Heart left ventricle (tissue), 16 donors: ENCODE results near the gene ZCCHC2. TPM values are rescaled to one million over a fixed set of nuclear protein-coding genes. Genes with fewer than 3 reads are reported as not detected.

Source experiments
- ATAC-seq, 4 donors: fragments of 200-7000 bp; cut with Tn5 transposase; one replicate each; pipeline ENCODE4 v1.9.1; 2020 to 2022; ENCODE audit warnings: moderate library complexity in 4 of 4, mild to moderate bottlenecking in 3 of 4, moderate number of reproducible peaks in 1 of 4
- DNase-seq, 5 donors: peaks; one replicate each; pipeline ENCODE4 v3.0.0-alpha.2; 2020
- H3K27ac ChIP-seq, 12 donors: fragments of 200-600 bp; sonication (generic) in 4 of 12; one replicate each; pipeline versions ENCODE4 v1.5.0 to v1.8.0; 2016 to 2022; ENCODE audit warnings: mild to moderate bottlenecking in 2 of 12
- H3K27me3 ChIP-seq, 9 donors: fragments of 200-600 bp; sonication (generic) in 2 of 9; one replicate each; pipeline versions ENCODE4 v1.5.1 to v1.8.0; 2016 to 2022; ENCODE audit warnings: mild to moderate bottlenecking in 3 of 9
- H3K36me3 ChIP-seq, 9 donors: fragments of 200-600 bp; sonication (generic) in 2 of 9; one replicate each; pipeline versions ENCODE4 v1.5.0 to v1.8.0; 2018 to 2022; ENCODE audit warnings: mild to moderate bottlenecking in 2 of 9
- H3K4me1 ChIP-seq, 12 donors: fragments of 200-600 bp; sonication (generic) in 4 of 12; one replicate each; pipeline versions ENCODE4 v1.5.0 to v1.8.0; 2016 to 2022; ENCODE audit warnings: mild to moderate bottlenecking in 3 of 12
- H3K4me3 ChIP-seq, 12 donors: fragments of 200-600 bp; sonication (generic) in 4 of 12; one replicate each; pipeline versions ENCODE4 v1.5.0 to v1.8.0; 2017 to 2022; ENCODE audit warnings: mild to moderate bottlenecking in 9 of 12, moderate library complexity in 4 of 12
- H3K9me3 ChIP-seq, 12 donors: fragments of 200-600 bp; sonication (generic) in 4 of 12; one replicate each; pipeline versions ENCODE4 v1.5.0 to v1.8.0; 2016 to 2022; ENCODE audit warnings: mild to moderate bottlenecking in 1 of 12
- CTCF ChIP-seq, 12 donors: fragments of 200-600 bp; sonication (generic) in 4 of 12; IDR thresholded peaks; one replicate each; pipeline versions ENCODE4 v1.5.0 to v1.8.0; 2018 to 2022; ENCODE audit warnings: antibody characterized with exemption in 12 of 12, mild to moderate bottlenecking in 5 of 12
- POLR2A ChIP-seq, 2 donors: fragments of 450-650 bp; IDR thresholded peaks; one replicate each; pipeline ENCODE4 v1.6.1; 2017; ENCODE audit warnings: antibody characterized with exemption in 2 of 2, mild to moderate bottlenecking in 2 of 2, moderate library complexity in 2 of 2
- WGBS, 4 donors: extraction: QIAGEN DNeasy Blood & Tissue Kit in 2 of 4; methylation state at CpG; one replicate each; pipeline versions ENCODE4 v1.1.5 to v1.1.7; 2013 to 2018; 5-methylcytosine and 5-hydroxymethylcytosine counted together
- intact Hi-C, 10 donors: fragments of 100-400 bp; cut with DNase I; formaldehyde crosslinking; loops; one replicate each; pipeline versions ENCODE4 v1.11.1 to v1.14.2; 2022
- polyA plus RNA-seq, 2 donors: library from polyadenylated mRNA; stranded (reverse); fragments of 200-250 nt; gene quantifications; one replicate each; pipeline ENCODE4 v1.2.3, GENCODE V29; 2013
- total RNA-seq, 9 donors: library from RNA; depleted of rRNA in 2 of 9; stranded (reverse); fragments of >200 nt in 2 of 9; fragmentation: NEBNext Ultra II Directional in 3 of 9; extraction: Animal tissue kit (Norgen Biotek cat#: 25700) in 3 of 9; gene quantifications; one replicate each; pipeline versions ENCODE4 v1.1.0 to v1.2.4, GENCODE V29; 2016 to 2023
- donor health status: ischemic (EF 13 %, LVEDD 7.1; RV severe dilation, severe dysfunction).
- donor health status: healthy with polysubstance abuse.
- donor health status: DM: no; HTN: yes; CAD: no.
- donor health status: DM: no; HTN: no; CAD: no.
- donor health status: ischemic (EF 25% LVEDD 6.9; RV normal size, moderate dysfunction).
- donor health status: ischemic (EF 25% LVEDD 5.7; RV mildly dilated, moderate dysfunction).
- donor health status: healthy.
- donor health status: DM: yes; HTN: yes; CAD: no.
- donor health status: ischemic (EF 35%, LVEDD 5.7; RV mildly dilated, moderate dysfunction).
- donor health status: nonischemic (EF 11% LVEDD 7.7; RV severe dilation, severe dysfunction).
- donor health status: DM: yes; HTN: yes; CAD: no.
- donor health status: PGD.
- donor health status: ischemic (EF 29% LVEDD 5.4; RV normal size, mild dysfunction).
- donor health status: nonischemic (EF 23%, LVEDD 6.1; RV moderate dilation, normal function).

Gene ZCCHC2
- total and polyA plus RNA-seq, 11 donors: 5.6 to 27.5 (median 18.6) TPM

- Histone ChIP-seq H3K27me3 (peaks cover 0 to 4% (median 0%) of the 10 kb centered on the region in 9 donors), H3K4me1 (peaks cover 2 to 29% (median 19%) of the 10 kb centered on the region in 12 donors), H3K4me3 (no peak overlapping the region), H3K36me3 (no peaks in the 10 kb centered on the region), H3K27ac (no peak overlapping the region), H3K9me3 (peaks cover 0 to 2% (median 0%) of the 10 kb centered on the region in 12 donors)
- intact Hi-C loops: no loop called here
- TF ChIP-seq CTCF (IDR thresholded peaks at IDR 0.05) (no peak), POLR2A (IDR thresholded peaks at IDR 0.05) (no peak)
- ATAC-seq: no peak
- no peak for DNase-seq
- 95 to 98% (median 96%) methylated on average over 9 of the region's 9 CpGs for WGBS, 4 donors
Measured at GRCh38 chr18:62607708-62608428, 85.0 kb downstream of the ZCCHC2 start.

- Histone ChIP-seq H3K4me1 (peaks cover 2 to 29% (median 19%) of the 10 kb centered on the region in 12 donors), H3K9me3 (peaks cover 0 to 2% (median 0%) of the 10 kb centered on the region in 12 donors), H3K36me3 (no peaks in the 10 kb centered on the region), H3K4me3 (no peak overlapping the region), H3K27ac (peak overlapping the region in 3 of 12 donors; percentile 30 to 83 (median 76)), H3K27me3 (peaks cover 0 to 4% (median 0%) of the 10 kb centered on the region in 9 donors)
- 84 to 93% (median 85%) methylated on average over 2 of the region's 2 CpGs for WGBS, 4 donors
- intact Hi-C loops: loop anchor here in 1 of 10 donors (5.0 to 10.0 kb wide), 2 partner anchors 63 to 95 kb away; no protein-coding TSS in a partner anchor
- TF ChIP-seq CTCF (IDR thresholded peaks at IDR 0.05) (no peak), POLR2A (IDR thresholded peaks at IDR 0.05) (no peak)
- ATAC-seq (no peak), DNase-seq (no peak)
Measured at GRCh38 chr18:62609764-62610163, 86.9 kb downstream of the ZCCHC2 start.

GRCh38 chr18:62610351-62610700 lies 87.5 kb downstream of the ZCCHC2 start:
- TF ChIP-seq POLR2A (IDR thresholded peaks at IDR 0.05): no peak
- no peak for TF ChIP-seq CTCF (IDR thresholded peaks at IDR 0.05)
- 39 to 61% (median 53%) methylated on average over 3 of the region's 3 CpGs for WGBS, 4 donors
- peak overlapping the region in 7 of 12 donors; percentile 34 to 56 (median 49) for H3K4me3 ChIP-seq
- H3K36me3 ChIP-seq: no peaks in the 10 kb centered on the region
- DNase-seq (no peak), ATAC-seq (no peak)
- H3K27me3 ChIP-seq: peaks cover 0 to 4% (median 0%) of the 10 kb centered on the region in 9 donors
- peak overlapping the region in 5 of 12 donors; percentile 66 to 84 (median 76) for H3K27ac ChIP-seq
- intact Hi-C loops: loop anchor here in 1 of 10 donors (5.0 to 10.0 kb wide), 2 partner anchors 62 to 94 kb away; no protein-coding TSS in a partner anchor
- peaks cover 0 to 2% (median 0%) of the 10 kb centered on the region in 12 donors for H3K9me3 ChIP-seq
- peaks cover 2 to 29% (median 19%) of the 10 kb centered on the region in 12 donors for H3K4me1 ChIP-seq

GRCh38 chr18:62610701-62611411 lies 88.0 kb downstream of the ZCCHC2 start:
- H3K4me3 ChIP-seq: peak overlapping the region in 11 of 12 donors; percentile 11 to 56 (median 39)

More at GRCh38 chr18:62610701-62611411, 88.0 kb downstream of the ZCCHC2 start:
- Histone ChIP-seq H3K4me1 (peaks cover 2 to 29% (median 19%) of the 10 kb centered on the region in 12 donors), H3K36me3 (no peaks in the 10 kb centered on the region), H3K27me3 (peaks cover 0 to 4% (median 0%) of the 10 kb centered on the region in 9 donors), H3K27ac (peak overlapping the region in 10 of 12 donors; percentile 31 to 84 (median 62)), H3K9me3 (peaks cover 0 to 2% (median 0%) of the 10 kb centered on the region in 12 donors)
- peak; percentile 17 to 60 (median 42) for ATAC-seq
- intact Hi-C loops: loop anchor here in 1 of 10 donors (5.0 to 10.0 kb wide), 2 partner anchors 61 to 94 kb away; no protein-coding TSS in a partner anchor
- 27 to 36% (median 32%) methylated on average over 24 of the region's 24 CpGs for WGBS, 4 donors
- peak in 2 of 5 donors; percentile 48 to 53 for DNase-seq
- TF ChIP-seq POLR2A (IDR thresholded peaks at IDR 0.05) (no peak), CTCF (IDR thresholded peaks at IDR 0.05) (no peak)
